HG02642 (cell line): ENCODE data around the gene C5orf47.
"Not testable (repeated sequence)": the region's sequence is repeated elsewhere in the genome, so short reads cannot be mapped to it uniquely, and the experiment has no call there.

ENCODE experiments used
- ATAC-seq: cut with Tn5 transposase; IDR thresholded peaks from one replicate; pipeline ENCODE4 v1.9.1; 2021; ENCODE audit warnings: mild to moderate bottlenecking; ENCODE audit not compliant: unreplicated experiment, poor library complexity

C5orf47 gene

GRCh38 chr5:173969167-173970049, 19.6 kb upstream of the C5orf47 start:
- ATAC-seq, result no peak

GRCh38 chr5:173970878-173971650, 17.9 kb upstream of the C5orf47 start:
- no peak for ATAC-seq

- ATAC-seq, result no peak
Observed at GRCh38 chr5:173971681-173972345, 17.2 kb upstream of the C5orf47 start.

- ATAC-seq, result no peak
Observed at GRCh38 chr5:173972607-173972924, 16.4 kb upstream of the C5orf47 start.

GRCh38 chr5:173972925-173973615, 15.9 kb upstream of the C5orf47 start:
- ATAC-seq, result peak; percentile 76

GRCh38 chr5:173973616-173973969, 15.4 kb upstream of the C5orf47 start:
- ATAC-seq, result peak; percentile 39

GRCh38 chr5:173974688-173975239, 14.2 kb upstream of the C5orf47 start:
- ATAC-seq, result no peak

- ATAC-seq, result no peak
Observed at GRCh38 chr5:173981185-173981761, 7.7 kb upstream of the C5orf47 start.

GRCh38 chr5:173984218-173984617, 4.8 kb upstream of the C5orf47 start:
- no peak for ATAC-seq

GRCh38 chr5:173989432-173990082, 587 bp downstream of the C5orf47 start:
- no peak for ATAC-seq

GRCh38 chr5:173997331-173997730, 8.4 kb downstream of the C5orf47 start:
- no peak for ATAC-seq

GRCh38 chr5:173998531-173998930, 9.6 kb downstream of the C5orf47 start:
- no peak for ATAC-seq

GRCh38 chr5:174000076-174000475, 11.1 kb downstream of the C5orf47 start:
- ATAC-seq, result no peak

GRCh38 chr5:174003795-174004194, 14.8 kb downstream of the C5orf47 start:
- ATAC-seq, result no peak

GRCh38 chr5:174008922-174009321, 20.0 kb downstream of the C5orf47 start:
- ATAC-seq, result no peak

GRCh38 chr5:174010365-174010764, 21.4 kb downstream of the C5orf47 start:
- no peak for ATAC-seq

- ATAC-seq, result no peak
Observed at GRCh38 chr5:174011441-174011840, 22.5 kb downstream of the C5orf47 start.

- not testable (repeated sequence) for ATAC-seq
Observed at GRCh38 chr5:174020069-174020927, 31.3 kb downstream of the C5orf47 start.

GRCh38 chr5:174020928-174021304, 31.9 kb downstream of the C5orf47 start:
- no peak for ATAC-seq
